WTC11 (cell line): ENCODE measurements around the gene SPTLC2. TPM values are rescaled to one million over a fixed set of nuclear protein-coding genes. Genes with fewer than 3 reads are reported as not detected.

Experiments
- ATAC-seq: fragments of 200-7000 bp; cut with Tn5 transposase; 2 replicates; pipeline ENCODE4 v1.10.0; 2021; ENCODE audit warnings: mild to moderate bottlenecking, moderate library complexity
- CTCF ChIA-PET: fragments of 300-600 bp; sonication (Branson Sonifier 250); formaldehyde crosslinking; loops from one replicate; lab custom pipeline; 2021; ENCODE audit warnings: antibody characterized with exemption; lab: Charles Lee
- POLR2A ChIA-PET: fragments of 350-600 bp; sonication (Branson Sonifier 250); formaldehyde crosslinking; loops from one replicate; lab custom pipeline; 2021; ENCODE audit warnings: antibody characterized with exemption; lab: Charles Lee
- DNase-seq: peaks from one replicate; pipeline ENCODE4 v3.0.0; 2021; ENCODE audit warnings: low spot score
- H3K27ac Mint-ChIP-seq: 2 replicates; pipeline ENCODE4 v1.8.0; 2021; ENCODE audit warnings: mixed read lengths
- H3K27me3 Mint-ChIP-seq: 2 replicates; pipeline ENCODE4 v1.8.0; 2021; ENCODE audit warnings: low read depth, mild to moderate bottlenecking, moderate library complexity, mixed read lengths
- H3K36me3 Mint-ChIP-seq: 2 replicates; pipeline ENCODE4 v1.8.0; 2021; ENCODE audit warnings: mixed read lengths
- H3K4me1 Mint-ChIP-seq: 2 replicates; pipeline ENCODE4 v1.8.0; 2022; ENCODE audit warnings: mixed read lengths
- H3K4me3 Mint-ChIP-seq: 2 replicates; pipeline ENCODE4 v1.8.0; 2021; ENCODE audit warnings: mild to moderate bottlenecking, moderate library complexity, mixed read lengths
- H3K9me3 Mint-ChIP-seq: 2 replicates; pipeline ENCODE4 v1.8.0; 2021; ENCODE audit warnings: mixed read lengths
- AFF4 ChIP-seq: sonication (generic); formaldehyde crosslinking; IDR thresholded peaks from 2 replicates; pipeline ENCODE4 v1.8.1; 2023; ENCODE audit warnings: mild to moderate bottlenecking, missing genetic modification reagents, borderline replicate concordance
- ATF1 ChIP-seq: sonication (generic); formaldehyde crosslinking; IDR thresholded peaks from 2 replicates; pipeline ENCODE4 v1.8.1; 2023; ENCODE audit warnings: mild to moderate bottlenecking, moderate library complexity, missing genetic modification reagents
- ATF2 ChIP-seq: sonication (generic); formaldehyde crosslinking; IDR thresholded peaks from 2 replicates; pipeline ENCODE4 v1.8.1; 2022; ENCODE audit warnings: low read depth, missing genetic modification reagents, borderline replicate concordance
- ATF3 ChIP-seq: sonication (generic); formaldehyde crosslinking; conservative IDR thresholded peaks from 2 replicates; pipeline ENCODE4 v1.8.1; 2022; ENCODE audit warnings: mild to moderate bottlenecking, missing genetic modification reagents
- ERG ChIP-seq: fragments of 250-450 bp; sonication (Bioruptor Pico); IDR thresholded peaks from 2 replicates; pipeline ENCODE4 v1.8.0; 2021; ENCODE audit warnings: mild to moderate bottlenecking
- FOXJ3 ChIP-seq: sonication (generic); formaldehyde crosslinking; IDR thresholded peaks from 2 replicates; pipeline ENCODE4 v1.9.0; 2021; ENCODE audit warnings: missing genetic modification reagents, mild to moderate bottlenecking, borderline replicate concordance
- FOXP1 ChIP-seq: sonication (generic); formaldehyde crosslinking; IDR thresholded peaks from 2 replicates; pipeline ENCODE4 v1.8.0; 2022; ENCODE audit warnings: missing genetic modification reagents, mild to moderate bottlenecking, moderate library complexity, borderline replicate concordance
- GTF2I ChIP-seq: fragments of 250-450 bp; sonication (Bioruptor Pico); conservative IDR thresholded peaks from 2 replicates; pipeline ENCODE4 v1.4.0; 2021; ENCODE audit warnings: mild to moderate bottlenecking
- MYBL2 ChIP-seq: sonication (generic); formaldehyde crosslinking; IDR thresholded peaks from 2 replicates; pipeline ENCODE4 v1.8.1; 2023; ENCODE audit warnings: mild to moderate bottlenecking, moderate library complexity, missing genetic modification reagents
- NFYB ChIP-seq: sonication (generic); formaldehyde crosslinking; conservative IDR thresholded peaks from 2 replicates; pipeline ENCODE4 v1.8.0; 2022; ENCODE audit warnings: low read depth, missing genetic modification reagents
- SMAD4 ChIP-seq: sonication (generic); formaldehyde crosslinking; IDR thresholded peaks from 2 replicates; pipeline ENCODE4 v1.8.0; 2022; ENCODE audit warnings: mild to moderate bottlenecking, missing genetic modification reagents
- SOX15 ChIP-seq: fragments of 250-450 bp; sonication (Bioruptor Pico); IDR thresholded peaks from 2 replicates; pipeline ENCODE4 v1.9.0; 2021; ENCODE audit warnings: mild to moderate bottlenecking
- ZNF396 ChIP-seq: fragments of 250-450 bp; sonication (Bioruptor Pico); IDR thresholded peaks from 2 replicates; pipeline ENCODE4 v1.8.0; 2021; ENCODE audit warnings: mild to moderate bottlenecking, moderate library complexity, borderline replicate concordance
- ZNF416 ChIP-seq: fragments of 250-450 bp; sonication (Bioruptor Pico); IDR thresholded peaks from 2 replicates; pipeline ENCODE4 v1.9.0; 2021; ENCODE audit warnings: mild to moderate bottlenecking, inconsistent platforms
- ZNF425 ChIP-seq: fragments of 250-450 bp; sonication (Bioruptor Pico); conservative IDR thresholded peaks from 2 replicates; pipeline ENCODE4 v1.9.0; 2021; ENCODE audit warnings: mild to moderate bottlenecking
- ZNF671 ChIP-seq: fragments of 250-450 bp; sonication (Bioruptor Pico); IDR thresholded peaks from 2 replicates; pipeline ENCODE4 v1.8.0; 2021; ENCODE audit warnings: mild to moderate bottlenecking
- total RNA-seq: library from RNA; stranded (reverse); gene quantifications from 3 replicates; pipeline ENCODE4 v1.2.3, GENCODE V29; 2021

SPTLC2 gene
- total RNA-seq, 1 experiment from 2014 or later, result 40.1 TPM

- no peak for TF ChIP-seq ATF2 (CRISPR knock-in tag)
- no peak for TF ChIP-seq MYBL2
- no peak for TF ChIP-seq SOX15
- no peak for TF ChIP-seq ZNF671
- no peak for TF ChIP-seq GTF2I
- no peak for TF ChIP-seq FOXJ3 (CRISPR knock-in tag)
- no peak for TF ChIP-seq SMAD4 (CRISPR knock-in tag)
Observed at GRCh38 chr14:77582511-77582910, 33.9 kb downstream of the SPTLC2 start (continued).

GRCh38 chr14:77580964-77581505 is 35.4 kb downstream of the SPTLC2 start:
- DNase-seq, result no peak
- ChIA-PET POLR2A (interaction anchor here (0.6 to 0.7 kb wide), 3 partner anchors 411 to 1335 kb away, joined by 3 to 7 read pairs (median 4); no protein-coding TSS in a partner anchor), CTCF (interaction anchor here (0.7 kb wide), 2 partner anchors 172 to 442 kb away, joined by 3 to 7 read pairs; no protein-coding TSS in a partner anchor)
- H3K27me3 Mint-ChIP-seq, result no peaks in the 10 kb centered on the region
- H3K36me3 Mint-ChIP-seq, result peaks cover 4% of the 10 kb centered on the region; the same call in 1 of the 2 replicates
- no peaks in the 10 kb centered on the region for H3K9me3 Mint-ChIP-seq
- TF ChIP-seq NFYB (CRISPR knock-in tag), result no peak
- no peak for TF ChIP-seq ERG (CRISPR knock-in tag)
- TF ChIP-seq ATF3, result no peak
- no peak for TF ChIP-seq ZNF416 (CRISPR knock-in tag)
- no peak for TF ChIP-seq ZNF425 (CRISPR knock-in tag)
- TF ChIP-seq ZNF396 (CRISPR knock-in tag), result no peak
- no peak for TF ChIP-seq FOXP1
- TF ChIP-seq AFF4, result no peak
- ATAC-seq, result no peak
- H3K4me1 Mint-ChIP-seq, result peaks cover 4% of the 10 kb centered on the region; the same call in 1 of the 2 replicates
- H3K4me3 Mint-ChIP-seq, result no peak overlapping the region
- no peak overlapping the region for H3K27ac Mint-ChIP-seq

GRCh38 chr14:77580477-77580876 is 36.0 kb downstream of the SPTLC2 start:
- no peak for ATAC-seq
- no peaks in the 10 kb centered on the region for H3K9me3 Mint-ChIP-seq
- CTCF ChIA-PET, result interaction anchor here (0.7 kb wide), 1 partner anchor 172 kb away, joined by 3 read pairs; no protein-coding TSS in a partner anchor
- no peaks in the 10 kb centered on the region for H3K27me3 Mint-ChIP-seq
- POLR2A ChIA-PET, result interaction anchor here (0.7 kb wide), 2 partner anchors 411 to 551 kb away, joined by 3 to 4 read pairs; no protein-coding TSS in a partner anchor
- TF ChIP-seq ATF1, result no peak
- TF ChIP-seq, all 79 proteins: peak for 0
- no peak overlapping the region for H3K27ac Mint-ChIP-seq
- H3K36me3 Mint-ChIP-seq, result peaks cover 9% of the 10 kb centered on the region
- DNase-seq, result no peak
- H3K4me3 Mint-ChIP-seq, result no peak overlapping the region
- H3K4me1 Mint-ChIP-seq, result peaks cover 4% of the 10 kb centered on the region; the same call in 1 of the 2 replicates
